ENCODE results near the gene ARHGAP22.

Gene ARHGAP22

GRCh38 chr10:48511875-48512231 is 93.0 kb downstream of the ARHGAP22 start:
- DNase-seq (ENCODE audit: low read depth in 2 of 2) = no peak

GRCh38 chr10:48511066-48511874 is 93.6 kb downstream of the ARHGAP22 start:
- DNase-seq (ENCODE audit: low read depth in 2 of 2) = no peak

- DNase-seq (ENCODE audit: low read depth in 2 of 2) = no peak
These were observed 94.7 kb downstream of the ARHGAP22 start for GRCh38 chr10:48509974-48510692.

GRCh38 chr10:48508791-48509772 is 95.8 kb downstream of the ARHGAP22 start:
- DNase-seq (ENCODE audit: low read depth in 2 of 2) = no peak

DNA sequence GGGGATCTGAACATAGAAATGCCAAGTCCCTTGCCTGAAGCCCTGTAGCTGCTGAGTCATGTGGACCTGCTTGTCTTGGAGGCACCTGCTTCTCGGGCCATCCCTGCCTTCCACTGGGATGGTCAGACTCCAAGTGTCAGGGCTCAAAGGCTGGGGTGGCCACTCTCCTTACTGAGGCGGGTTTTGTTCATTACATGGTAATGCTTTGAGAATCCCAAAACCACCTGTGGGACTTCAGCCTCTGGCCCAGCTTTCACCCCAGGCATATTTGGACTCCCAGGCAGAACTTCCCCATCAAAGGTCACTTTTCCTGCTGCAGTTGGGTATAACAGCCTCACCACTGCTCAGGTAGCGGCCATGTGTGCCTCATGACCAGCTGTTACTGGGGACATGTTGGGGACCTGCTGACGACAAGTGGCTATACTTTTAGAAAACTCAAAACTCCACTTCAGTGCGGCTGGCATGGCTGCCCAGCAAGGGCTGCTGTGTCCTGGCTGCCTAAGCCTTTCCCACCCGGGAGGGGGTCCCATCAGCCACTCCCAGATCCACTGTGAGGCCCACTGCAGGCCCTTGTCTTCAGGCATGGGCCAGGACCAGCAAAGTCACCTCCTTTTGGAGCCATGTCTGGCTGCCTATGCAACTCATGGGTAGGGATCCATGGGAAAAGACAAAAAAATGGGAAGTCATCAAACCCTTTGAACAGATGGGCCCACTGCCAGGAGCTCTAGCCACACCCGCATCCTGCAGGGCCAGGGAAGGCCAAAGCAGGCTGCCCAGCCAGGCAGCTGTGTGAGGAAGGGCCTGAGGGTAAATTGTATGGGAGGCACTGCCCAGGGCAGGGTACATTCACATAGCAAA is 96.7 kb downstream of the ARHGAP22 start:
- DNase-seq (ENCODE audit: low read depth in 2 of 2) = no peak

DNA sequence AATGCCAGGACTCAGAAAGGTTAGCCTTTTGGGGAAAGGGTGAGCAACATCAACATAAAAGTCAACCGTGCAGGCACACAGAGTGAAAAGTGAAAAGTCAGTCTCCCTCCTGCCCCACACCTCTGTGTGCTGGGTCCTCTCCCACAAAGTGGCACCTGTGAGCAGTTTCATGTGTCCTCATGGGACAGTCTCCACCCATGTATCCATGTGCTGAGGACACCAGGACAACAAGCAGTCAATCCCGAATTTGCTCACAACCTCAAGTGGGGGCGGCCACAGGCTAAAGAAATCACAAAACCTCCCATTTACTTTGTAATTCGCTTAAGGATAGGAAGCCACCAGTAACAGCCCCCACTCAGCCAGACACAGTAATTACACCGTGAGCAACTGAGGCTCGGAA is 97.4 kb downstream of the ARHGAP22 start:
- no peak for DNase-seq (ENCODE audit: low read depth in 2 of 2)

DNA sequence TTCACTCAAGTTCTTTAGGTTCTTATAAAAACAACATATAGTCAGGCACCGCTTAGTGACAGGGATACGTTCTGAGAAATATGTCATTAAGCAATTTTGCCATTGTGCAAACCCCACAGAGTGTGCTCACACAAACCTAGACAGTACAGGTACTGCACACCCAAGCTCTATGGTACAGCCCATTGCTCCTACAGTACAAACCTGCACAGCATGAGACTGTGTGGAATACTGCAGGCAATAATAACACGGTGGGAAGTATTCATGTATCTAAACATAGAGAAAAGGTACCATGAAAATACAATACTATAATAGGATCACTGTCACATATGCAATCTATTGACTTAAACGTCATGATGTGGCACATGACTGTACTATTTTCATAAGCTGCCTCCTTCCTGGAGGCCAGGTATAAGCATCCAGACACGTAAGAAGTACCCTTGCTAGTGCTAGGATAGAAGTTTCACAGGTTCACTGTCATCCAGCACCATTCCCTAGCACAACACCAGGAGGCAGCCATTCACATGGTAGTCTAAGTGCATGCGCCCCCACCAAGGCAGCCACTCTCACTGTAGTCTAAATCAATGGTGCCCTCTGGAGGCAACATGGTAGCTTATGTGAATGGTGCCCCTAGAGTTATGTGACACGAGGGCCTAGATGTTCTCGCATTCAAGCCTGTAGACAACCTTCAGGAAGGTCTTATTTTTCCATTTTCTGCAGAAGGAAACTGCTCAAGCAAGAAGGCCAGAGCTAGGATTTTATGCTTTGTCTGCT is 98.5 kb downstream of the ARHGAP22 start:
- no peak for DNase-seq (ENCODE audit: low read depth in 2 of 2)

GRCh38 chr10:48505394-48506112 is 99.3 kb downstream of the ARHGAP22 start:
- DNase-seq (ENCODE audit: low read depth in 2 of 2) = no peak

- DNase-seq (ENCODE audit: low read depth in 2 of 2) = no peak
These were observed 100.6 kb downstream of the ARHGAP22 start for GRCh38 chr10:48504141-48504885.

DNA sequence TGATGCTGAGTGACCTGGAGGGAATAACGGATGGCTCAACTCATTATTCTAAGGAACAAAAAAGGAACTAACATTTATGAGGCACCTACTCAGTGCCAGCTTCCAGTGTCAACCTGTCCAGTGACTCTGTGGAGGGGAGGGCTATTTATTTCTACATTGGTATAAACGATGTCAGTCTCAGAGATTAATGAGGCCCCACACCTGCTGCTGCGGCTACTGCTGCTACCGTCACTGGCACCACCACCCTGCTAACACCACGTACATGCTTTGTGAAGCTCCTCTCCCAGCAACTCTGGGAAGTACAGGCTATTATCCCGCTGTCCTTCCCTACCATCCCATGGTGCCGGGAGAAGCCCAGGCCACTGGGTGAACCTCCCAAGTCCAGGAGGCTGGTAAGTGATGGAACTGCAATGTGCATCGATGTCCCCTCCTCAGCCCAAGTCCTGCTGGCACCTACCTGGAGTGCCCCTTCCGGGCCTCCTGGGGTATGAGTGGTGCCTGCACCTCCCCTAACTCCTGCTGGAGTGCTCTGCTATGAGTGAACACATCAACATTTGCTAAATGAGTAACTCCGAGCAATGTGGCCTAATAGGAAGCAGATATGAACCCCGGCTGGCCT is 101.5 kb downstream of the ARHGAP22 start:
- no peak for DNase-seq (ENCODE audit: low read depth in 2 of 2)

- DNase-seq (ENCODE audit: low read depth in 2 of 2) = no peak
These were observed 102.1 kb downstream of the ARHGAP22 start for GRCh38 chr10:48502791-48503190.

DNA sequence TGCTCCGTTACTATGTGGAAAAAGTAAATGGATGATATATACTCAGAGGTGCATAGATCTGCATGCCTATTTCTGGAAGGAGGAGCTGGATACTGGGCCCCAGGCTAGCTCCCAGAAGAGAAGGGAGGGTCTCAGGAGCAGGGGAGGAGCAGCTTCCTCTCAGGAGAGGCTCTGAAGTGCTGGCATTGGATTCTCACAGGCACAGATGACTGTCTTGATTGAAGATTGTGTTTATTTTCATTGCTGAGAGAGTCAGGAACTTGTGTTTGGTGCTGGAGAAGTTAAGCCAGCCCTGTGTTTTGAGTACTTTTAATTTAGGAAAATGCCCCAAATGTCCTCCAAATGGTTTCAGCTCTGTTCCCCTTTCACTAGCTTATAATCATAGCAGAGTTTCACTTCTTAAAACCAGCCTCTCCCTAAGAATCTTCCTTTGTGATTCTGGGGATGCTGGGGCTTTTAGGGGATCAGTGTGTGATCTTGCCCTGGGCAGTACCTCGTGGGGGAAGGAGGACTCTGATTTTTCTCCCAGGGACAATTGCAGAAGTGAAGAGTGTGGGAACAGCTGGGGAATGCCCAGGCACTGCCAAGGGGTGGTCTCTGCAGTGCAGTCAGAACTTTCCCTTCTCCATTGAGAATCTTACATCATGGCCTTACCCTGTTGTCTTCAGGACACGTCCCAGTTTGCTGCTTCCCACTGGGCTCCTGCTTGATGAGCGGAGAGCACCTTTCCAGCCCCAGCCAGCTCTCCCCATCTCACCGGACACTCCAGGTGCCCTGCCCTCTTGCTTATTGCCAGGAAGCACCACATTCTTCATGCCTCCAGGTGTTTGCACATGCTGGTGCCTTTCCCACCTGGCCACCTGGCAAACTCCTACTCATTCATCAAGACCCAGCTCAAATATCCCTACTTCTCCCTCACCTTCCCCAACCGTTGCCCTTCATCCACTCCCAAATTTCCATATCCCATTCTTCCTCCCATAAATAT is 102.8 kb downstream of the ARHGAP22 start:
- no peak for DNase-seq (ENCODE audit: low read depth in 2 of 2)

DNA sequence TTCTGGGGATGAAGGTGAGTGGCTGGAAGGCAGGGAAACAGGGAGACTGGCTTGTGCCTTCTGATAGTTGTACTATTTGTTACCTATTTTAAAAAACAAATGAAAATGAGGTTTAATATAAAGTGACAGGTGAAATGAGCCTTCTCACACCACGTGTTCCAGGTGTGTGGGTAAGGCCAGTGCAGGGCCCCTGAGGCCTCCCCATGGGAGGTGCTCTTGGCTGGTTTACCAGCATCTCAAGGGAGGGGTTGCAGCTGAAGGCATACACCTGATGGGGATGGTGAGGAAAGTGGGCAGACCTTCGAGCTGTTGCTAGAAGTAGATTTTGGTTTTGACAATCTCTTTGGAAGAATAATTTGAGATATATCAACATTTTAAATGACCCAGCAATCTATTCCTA is 103.6 kb downstream of the ARHGAP22 start:
- DNase-seq (ENCODE audit: low read depth in 2 of 2) = no peak

- DNase-seq (ENCODE audit: low read depth in 2 of 2) = no peak
These were observed 104.1 kb downstream of the ARHGAP22 start for GRCh38 chr10:48500771-48501170.

GRCh38 chr10:48498940-48499510 is 105.8 kb downstream of the ARHGAP22 start:
- no peak for DNase-seq (ENCODE audit: low read depth in 2 of 2)

DNA sequence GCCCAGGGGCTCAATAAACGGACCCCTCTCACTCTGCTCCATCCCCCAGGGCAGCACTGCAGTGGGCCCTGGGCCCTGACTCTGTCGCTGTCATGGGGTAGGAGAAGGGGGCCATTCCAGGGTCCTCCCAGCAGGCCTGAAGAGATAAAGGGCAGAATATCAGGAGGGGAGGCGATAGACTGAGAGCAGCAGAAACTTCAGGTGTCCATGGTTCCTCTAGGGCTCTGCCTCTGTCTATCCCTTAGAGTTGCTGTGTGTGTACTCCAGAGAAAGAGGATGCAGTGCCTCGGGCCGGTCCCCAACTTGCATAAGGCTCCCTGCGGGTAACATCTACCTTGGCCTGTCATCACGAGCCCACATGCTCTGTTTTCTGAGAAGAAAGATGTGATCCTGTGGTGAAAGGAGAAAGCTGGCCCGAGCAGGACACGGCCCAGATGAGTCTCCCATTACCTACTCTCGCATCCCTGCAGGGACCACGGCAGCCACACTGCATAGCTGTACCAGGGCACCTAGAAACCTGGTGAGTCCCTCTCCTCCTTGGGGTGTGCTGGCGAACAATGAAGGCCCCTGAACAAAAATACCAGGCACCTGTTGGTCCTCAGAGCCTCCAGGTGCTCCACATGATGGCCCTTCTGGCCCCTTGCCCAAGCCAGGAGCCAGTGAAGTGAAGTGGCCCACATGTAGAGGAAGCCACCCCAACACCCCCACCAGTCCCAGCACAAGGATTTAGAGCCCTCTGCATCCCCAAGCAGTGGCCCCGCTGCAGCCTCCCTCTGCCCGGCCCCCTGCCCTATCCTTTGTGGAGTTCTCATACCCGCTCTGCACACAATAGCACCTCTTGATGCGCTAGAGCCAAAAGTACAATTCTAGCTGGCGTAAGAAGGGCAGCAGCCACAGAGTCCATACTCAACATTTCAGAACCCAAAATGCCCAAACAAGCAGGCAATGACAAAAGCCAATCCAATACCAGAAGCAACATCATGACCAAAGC is 106.8 kb downstream of the ARHGAP22 start:
- DNase-seq (ENCODE audit: low read depth in 2 of 2) = no peak
